BLaER1 treated with 17β-estradiol and CSF1 and Interleukin-3, amounts not matched to agents 10 nM and 100 nM (cell line): ENCODE measurements around the gene VILL.
A peak's percentile ranks its signal among the peaks of the same experiment; 100 is the strongest.

Source experiments
- H3K27ac ChIP-seq, 11 experiments: shearing (Covaris generic); formaldehyde crosslinking; 2 replicates each; pipeline ENCODE4 v1.8.1; 2022
- H3K27me3 ChIP-seq, 11 experiments: shearing (Covaris generic); formaldehyde crosslinking; 2 replicates each; pipeline ENCODE4 v1.8.1; 2022
- H3K36me3 ChIP-seq, 11 experiments: shearing (Covaris generic); formaldehyde crosslinking; 2 replicates each; pipeline ENCODE4 v1.8.1; 2022
- H3K4me1 ChIP-seq, 10 experiments: shearing (Covaris generic); formaldehyde crosslinking; 2 replicates each; pipeline ENCODE4 v1.8.1; 2022
- H3K4me2 ChIP-seq, 11 experiments: shearing (Covaris generic); formaldehyde crosslinking; 2 replicates each; pipeline ENCODE4 v1.8.1; 2022
- H3K4me3 ChIP-seq, 10 experiments: shearing (Covaris generic); formaldehyde crosslinking; 2 replicates each; pipeline ENCODE4 v1.8.1; 2022
- H3K9ac ChIP-seq, 11 experiments: shearing (Covaris generic); formaldehyde crosslinking; 2 replicates each; pipeline ENCODE4 v1.8.1; 2022
- H3K9me3 ChIP-seq, 11 experiments: shearing (Covaris generic); formaldehyde crosslinking; replicated peaks in 1 of 11; 2 replicates each; pipeline ENCODE4 v1.8.1; 2022
- H4K20me1 ChIP-seq, 11 experiments: shearing (Covaris generic); formaldehyde crosslinking; 2 replicates each; pipeline ENCODE4 v1.8.1; 2022
- Cebpa-rat ChIP-seq, 11 experiments: shearing (Covaris generic); IDR thresholded peaks; 2 replicates each; pipeline ENCODE4 v1.8.1; 2022

The VILL gene

DNA sequence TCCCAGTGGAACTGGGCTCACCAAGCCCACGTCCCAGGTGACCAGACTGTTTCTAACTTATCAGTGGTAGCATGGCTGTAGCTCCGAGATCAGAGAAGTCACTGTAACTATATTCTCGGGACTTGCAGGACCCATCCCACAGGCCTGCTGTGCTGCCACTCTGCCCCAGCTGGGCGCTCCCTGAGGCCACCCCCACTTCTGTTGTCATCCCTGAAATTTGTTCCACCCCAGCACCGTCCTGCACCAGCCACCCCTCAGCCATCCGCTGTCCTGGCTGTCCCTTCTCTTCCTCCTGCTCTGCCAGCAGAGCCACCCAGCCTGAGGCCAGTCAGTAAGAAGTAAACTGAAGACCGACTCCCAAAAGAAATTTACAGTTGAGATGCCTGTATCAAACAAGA, 33.0 kb upstream of the VILL start:
- peak overlapping the region; percentile 63 to 90 (median 83) for H3K4me2 ChIP-seq
- no peaks in the 10 kb centered on the region for H3K27me3 ChIP-seq
- TF ChIP-seq Cebpa-rat (IDR thresholded peaks at IDR 0.05), result no peak
- peaks cover 0 to 5% (median 0%) of the 10 kb centered on the region in 11 experiments; a peak in 1 of 22 replicates for H3K9me3 ChIP-seq
- peaks cover 0 to 10% (median 0%) of the 10 kb centered on the region in 11 experiments; a peak in 6 of 22 replicates for H3K36me3 ChIP-seq
- no peaks in the 10 kb centered on the region for H4K20me1 ChIP-seq
- H3K4me3 ChIP-seq, result peak overlapping the region in 2 of 10 experiments; percentile 12 to 22; a peak in 2 of 20 replicates
- H3K9ac ChIP-seq, result peak overlapping the region in 9 of 11 experiments; percentile 2 to 64 (median 37); a peak in 11 of 22 replicates
- peak overlapping the region; percentile 18 to 72 (median 61); a peak in 21 of 22 replicates for H3K27ac ChIP-seq
- H3K4me1 ChIP-seq, result peaks cover 41 to 54% (median 51%) of the 10 kb centered on the region in 10 experiments

DNA sequence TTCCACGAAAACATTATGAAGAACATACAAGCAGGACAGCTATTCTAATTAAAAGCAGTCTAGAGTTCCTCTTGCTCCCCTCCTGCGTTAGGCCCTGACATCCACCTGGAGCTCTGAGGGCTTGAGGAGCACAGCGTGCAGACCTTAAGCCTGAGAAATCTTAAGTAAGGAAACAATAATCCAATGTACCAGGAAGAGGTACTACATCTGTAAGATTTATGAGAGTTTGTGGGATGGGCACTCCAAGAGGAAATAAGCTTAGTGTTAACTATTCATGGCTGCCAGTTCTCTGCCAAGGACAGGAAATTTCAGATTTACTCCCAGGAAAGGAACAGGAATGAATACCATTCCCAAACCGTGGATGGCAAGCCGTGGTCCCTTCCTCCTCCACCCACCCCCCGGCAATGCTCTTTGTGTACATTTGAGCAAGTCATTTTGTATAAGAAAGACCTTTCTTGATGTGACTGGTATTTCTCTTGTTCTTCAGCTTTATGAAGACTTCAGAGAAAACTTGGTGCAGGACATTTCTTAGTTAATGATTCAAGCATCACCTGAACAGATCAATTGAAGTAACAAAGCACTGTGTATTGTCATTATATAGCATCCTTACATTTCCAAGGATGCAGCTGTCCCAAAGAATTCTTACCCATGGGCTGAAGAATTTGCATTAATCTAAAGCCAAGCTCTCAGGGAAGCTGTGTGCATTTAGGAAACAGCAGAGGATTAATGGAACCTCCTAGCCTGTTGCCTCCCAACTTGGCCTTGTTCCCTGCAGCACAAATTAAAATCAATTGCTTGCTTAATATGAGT, 28.8 kb upstream of the VILL start:
- H3K4me2 ChIP-seq, result no peak overlapping the region
- H3K9ac ChIP-seq, result no peak overlapping the region
- no peak for TF ChIP-seq Cebpa-rat (IDR thresholded peaks at IDR 0.05)
- no peak overlapping the region for H3K4me3 ChIP-seq
- peaks cover 10 to 18% (median 13%) of the 10 kb centered on the region in 10 experiments for H3K4me1 ChIP-seq
- H4K20me1 ChIP-seq, result no peaks in the 10 kb centered on the region
- no peaks in the 10 kb centered on the region for H3K9me3 ChIP-seq
- H3K27me3 ChIP-seq, result no peaks in the 10 kb centered on the region
- H3K27ac ChIP-seq, result no peak overlapping the region
- no peaks in the 10 kb centered on the region for H3K36me3 ChIP-seq

DNA sequence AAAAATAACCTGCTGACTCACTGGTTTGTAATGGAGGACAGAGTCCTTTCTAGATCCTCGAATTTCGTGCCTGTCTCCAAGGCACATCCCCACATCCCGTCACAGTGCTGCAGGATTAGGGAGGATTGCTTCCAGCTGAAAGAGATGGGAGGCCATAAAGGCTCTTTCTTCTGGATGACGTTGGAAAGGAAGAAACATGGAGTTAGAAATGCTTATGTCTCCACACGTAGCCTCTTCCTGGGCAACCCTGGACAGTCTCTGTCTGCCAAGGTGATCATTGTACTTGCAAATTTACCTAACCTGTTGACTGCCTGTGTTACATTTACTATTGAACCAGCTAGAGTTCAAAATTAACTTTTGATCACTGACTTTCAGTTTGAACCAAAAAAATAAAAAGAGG, 27.6 kb upstream of the VILL start:
- Histone ChIP-seq H3K4me3 (no peak overlapping the region), H3K4me1 (peaks cover under 1 to 6% (median 2%) of the 10 kb centered on the region in 10 experiments; a peak in 17 of 20 replicates), H3K36me3 (no peaks in the 10 kb centered on the region), H4K20me1 (no peaks in the 10 kb centered on the region), H3K27me3 (no peaks in the 10 kb centered on the region), H3K4me2 (no peak overlapping the region; a peak in 1 of 22 replicates), H3K27ac (no peak overlapping the region), H3K9me3 (no peaks in the 10 kb centered on the region), H3K9ac (no peak overlapping the region)
- no peak for TF ChIP-seq Cebpa-rat (IDR thresholded peaks at IDR 0.05)

DNA sequence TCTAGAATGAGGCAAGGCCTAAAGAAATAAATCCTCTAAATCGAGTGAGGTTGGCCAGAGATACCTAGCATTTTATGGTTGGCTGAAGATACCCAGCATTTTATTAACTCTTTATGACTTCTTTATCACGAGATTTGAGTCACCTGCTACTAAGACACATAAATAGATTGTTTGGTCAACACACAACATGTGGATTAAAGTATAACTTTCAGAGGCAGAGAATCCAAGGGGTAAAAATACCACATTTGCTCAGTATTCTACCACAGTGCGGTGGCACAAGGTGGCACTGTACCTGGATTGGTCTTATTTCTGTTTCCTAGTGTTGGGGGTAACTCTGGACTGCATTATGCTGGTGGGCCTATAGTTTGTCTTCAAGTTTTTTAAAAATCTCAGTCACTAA, 27.0 kb upstream of the VILL start:
- Histone ChIP-seq H3K4me1 (peaks cover 0 to 2% (median 0%) of the 10 kb centered on the region in 10 experiments; a peak in 1 of 20 replicates), H3K36me3 (no peaks in the 10 kb centered on the region), H4K20me1 (no peaks in the 10 kb centered on the region), H3K9ac (no peak overlapping the region), H3K4me3 (no peak overlapping the region), H3K27me3 (no peaks in the 10 kb centered on the region), H3K27ac (no peak overlapping the region), H3K4me2 (no peak overlapping the region), H3K9me3 (no peaks in the 10 kb centered on the region)
- no peak for TF ChIP-seq Cebpa-rat (IDR thresholded peaks at IDR 0.05)

DNA sequence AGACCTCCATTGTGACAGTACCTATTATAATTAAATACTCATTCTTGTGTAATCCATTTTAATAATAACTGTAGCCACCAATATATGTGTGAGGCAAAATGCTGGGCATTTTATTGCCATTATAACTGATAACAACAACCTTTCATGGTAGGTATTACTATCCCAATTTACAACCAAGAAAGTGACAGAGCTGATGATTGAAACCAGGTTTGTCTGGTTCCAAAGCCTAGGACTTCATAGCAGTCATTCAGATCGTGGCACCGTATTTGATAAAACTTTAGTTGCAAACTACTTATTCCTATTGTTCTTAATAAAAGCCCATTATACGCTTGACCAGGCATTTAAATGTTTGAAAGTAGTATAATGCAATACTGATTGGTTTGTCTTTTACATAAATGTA, 26.4 kb upstream of the VILL start:
- no peak overlapping the region for H3K4me3 ChIP-seq
- no peaks in the 10 kb centered on the region for H3K27me3 ChIP-seq
- H4K20me1 ChIP-seq, result no peaks in the 10 kb centered on the region
- TF ChIP-seq Cebpa-rat (IDR thresholded peaks at IDR 0.05), result no peak
- no peak overlapping the region for H3K27ac ChIP-seq
- no peaks in the 10 kb centered on the region for H3K36me3 ChIP-seq
- H3K9me3 ChIP-seq, result no peaks in the 10 kb centered on the region
- peaks cover under 1 to 7% (median 3%) of the 10 kb centered on the region in 10 experiments; a peak in 17 of 20 replicates for H3K4me1 ChIP-seq
- no peak overlapping the region for H3K9ac ChIP-seq
- H3K4me2 ChIP-seq, result no peak overlapping the region

DNA sequence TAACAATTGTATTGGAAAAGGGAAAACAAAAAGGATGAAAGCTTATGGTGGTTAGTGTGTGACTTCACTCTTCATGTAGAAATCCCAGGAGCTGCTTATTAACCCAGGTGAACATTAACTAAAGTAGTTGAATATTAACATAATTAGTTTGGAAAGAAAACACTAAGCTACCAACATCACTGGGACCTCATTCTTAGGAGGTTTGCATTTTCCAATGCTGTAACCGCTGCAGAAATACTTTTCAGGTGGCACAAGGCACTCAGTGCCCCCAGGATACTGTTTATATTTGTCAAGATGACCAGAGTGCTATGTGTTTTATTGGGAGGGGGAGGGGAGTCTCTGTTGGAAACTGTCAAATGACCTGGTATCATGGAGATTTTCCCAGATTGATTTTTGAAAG, 25.9 kb upstream of the VILL start:
- Histone ChIP-seq H3K9ac (no peak overlapping the region), H3K27me3 (no peaks in the 10 kb centered on the region), H3K27ac (no peak overlapping the region), H3K4me3 (no peak overlapping the region), H3K4me1 (peaks cover 7 to 13% (median 8%) of the 10 kb centered on the region in 10 experiments; a peak in 17 of 20 replicates), H4K20me1 (no peaks in the 10 kb centered on the region), H3K4me2 (no peak overlapping the region), H3K9me3 (no peaks in the 10 kb centered on the region), H3K36me3 (no peaks in the 10 kb centered on the region)
- no peak for TF ChIP-seq Cebpa-rat (IDR thresholded peaks at IDR 0.05)

DNA sequence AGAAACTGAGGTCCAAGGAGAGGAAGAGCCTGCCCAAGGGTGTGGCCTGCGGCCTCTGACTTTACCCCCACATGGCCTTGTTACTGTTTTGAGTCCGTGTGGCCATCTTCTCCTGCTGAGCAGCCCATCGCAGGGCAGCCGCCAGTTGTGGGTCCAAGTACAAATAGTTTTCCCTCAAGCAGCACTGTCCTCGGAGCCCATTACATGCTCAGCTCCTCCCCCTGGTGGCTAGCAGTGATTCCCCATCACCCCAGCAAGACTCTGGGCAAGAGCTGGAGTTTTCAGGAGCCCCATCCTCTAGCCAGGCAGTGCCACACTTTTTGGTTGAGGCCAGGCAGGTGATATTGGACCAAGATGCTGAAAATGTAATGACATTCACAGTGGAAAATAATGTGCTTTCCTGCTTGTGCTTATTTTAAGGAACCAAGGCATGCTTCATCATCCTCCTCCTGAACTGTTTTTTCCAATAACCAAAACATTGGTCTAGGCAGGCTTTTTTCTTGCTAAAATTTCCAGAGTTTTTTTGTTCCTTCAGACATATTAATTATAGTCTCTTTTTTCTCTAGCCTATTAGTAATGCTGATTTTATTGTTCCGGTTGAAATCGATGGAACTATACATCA, 23.2 kb upstream of the VILL start:
- no peaks in the 10 kb centered on the region for H3K9me3 ChIP-seq
- no peak overlapping the region for H3K27ac ChIP-seq
- H4K20me1 ChIP-seq, result no peaks in the 10 kb centered on the region
- H3K9ac ChIP-seq, result no peak overlapping the region
- no peaks in the 10 kb centered on the region for H3K27me3 ChIP-seq
- peaks cover 9 to 19% (median 14%) of the 10 kb centered on the region in 10 experiments; a peak in 17 of 20 replicates for H3K4me1 ChIP-seq
- H3K4me3 ChIP-seq, result no peak overlapping the region
- no peaks in the 10 kb centered on the region for H3K36me3 ChIP-seq
- H3K4me2 ChIP-seq, result no peak overlapping the region
- no peak for TF ChIP-seq Cebpa-rat (IDR thresholded peaks at IDR 0.05)

DNA sequence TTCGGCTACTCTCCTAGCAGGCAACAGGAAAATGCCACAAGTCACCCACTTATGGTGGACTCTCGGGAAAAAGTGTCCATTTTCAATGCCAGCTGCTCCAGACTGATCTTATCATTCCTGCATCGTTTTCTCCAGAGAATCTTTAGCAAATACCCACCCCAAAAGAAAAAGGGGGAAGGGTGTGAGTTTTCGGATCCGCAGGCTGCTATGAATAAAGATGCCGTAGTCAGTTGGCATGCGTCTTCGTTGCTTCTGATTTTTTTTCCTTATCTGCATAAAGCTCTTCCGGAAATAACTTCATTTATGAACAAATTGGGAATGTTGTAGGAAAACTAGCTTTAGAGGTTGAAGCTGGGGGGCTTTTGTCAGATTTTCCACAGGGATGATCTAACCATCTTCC, 22.4 kb upstream of the VILL start:
- Histone ChIP-seq H3K9ac (no peak overlapping the region), H3K27ac (no peak overlapping the region), H3K4me1 (peaks cover 9 to 19% (median 14%) of the 10 kb centered on the region in 10 experiments; a peak in 17 of 20 replicates), H3K4me2 (no peak overlapping the region), H3K9me3 (no peaks in the 10 kb centered on the region), H4K20me1 (no peaks in the 10 kb centered on the region), H3K4me3 (no peak overlapping the region), H3K36me3 (no peaks in the 10 kb centered on the region), H3K27me3 (no peaks in the 10 kb centered on the region)
- TF ChIP-seq Cebpa-rat (IDR thresholded peaks at IDR 0.05), result no peak

DNA sequence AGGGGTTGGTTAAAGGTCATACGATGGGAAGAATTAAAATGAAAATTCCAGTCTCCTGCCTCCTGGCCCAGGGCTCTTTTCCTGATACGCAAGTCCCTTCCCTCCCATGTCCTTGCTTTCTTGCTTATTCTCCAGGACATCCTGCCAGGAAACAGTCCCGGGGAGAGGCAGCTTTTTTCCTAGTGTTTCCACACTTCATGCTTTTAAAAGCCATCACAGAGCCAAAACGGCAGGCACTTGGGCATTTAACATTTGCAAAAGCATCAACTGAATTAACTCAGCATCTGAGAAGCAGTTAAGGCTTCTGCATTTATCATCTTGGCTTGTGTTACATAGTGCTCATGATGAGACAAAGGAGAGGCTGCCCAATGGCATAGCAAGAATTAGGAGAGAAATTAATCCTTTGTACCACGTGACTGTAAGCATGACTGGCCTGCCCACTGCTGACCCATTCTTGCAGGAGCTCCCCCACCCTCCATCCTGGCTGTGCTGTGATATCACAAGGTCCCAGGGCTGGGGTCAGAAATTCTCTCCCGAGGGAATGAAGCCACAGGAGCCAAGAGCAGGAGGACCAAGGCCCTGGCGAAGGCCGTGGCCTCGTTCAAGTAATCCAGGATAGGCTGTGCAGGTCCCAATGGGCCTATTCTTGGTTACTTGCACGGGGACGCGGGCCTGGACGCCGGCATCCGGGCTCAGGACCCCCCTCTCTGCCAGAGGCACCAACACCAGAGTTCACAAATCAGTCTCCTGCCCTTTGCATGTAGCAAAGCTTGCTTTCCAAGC, 21.6 kb upstream of the VILL start:
- H3K4me2 ChIP-seq, result peak overlapping the region in 10 of 11 experiments; percentile 8 to 58 (median 26); a peak in 13 of 22 replicates
- H3K36me3 ChIP-seq, result no peaks in the 10 kb centered on the region
- peaks cover 9 to 19% (median 14%) of the 10 kb centered on the region in 10 experiments; a peak in 17 of 20 replicates for H3K4me1 ChIP-seq
- H3K9ac ChIP-seq, result no peak overlapping the region
- no peaks in the 10 kb centered on the region for H3K9me3 ChIP-seq
- no peaks in the 10 kb centered on the region for H3K27me3 ChIP-seq
- H4K20me1 ChIP-seq, result no peaks in the 10 kb centered on the region
- no peak for TF ChIP-seq Cebpa-rat (IDR thresholded peaks at IDR 0.05)
- no peak overlapping the region for H3K27ac ChIP-seq
- no peak overlapping the region for H3K4me3 ChIP-seq
